SU-DHL-6 (cell line): ENCODE measurements around the gene DAZL.

Source experiments
- H2AFZ ChIP-seq: fragments of 200-600 bp; sonication (generic); 2 replicates; pipeline ENCODE4 v1.6.1; 2014; ENCODE audit warnings: low read depth, mild to moderate bottlenecking, moderate library complexity, mixed read lengths, antibody characterized with exemption, low read length; ENCODE audit not compliant: severe bottlenecking
- H3F3A ChIP-seq: fragments of 200-600 bp; shearing (Covaris generic); 2 replicates; pipeline ENCODE4 v1.6.0; 2016; ENCODE audit warnings: antibody characterized with exemption, mild to moderate bottlenecking; ENCODE audit not compliant: insufficient read depth
- H3K27ac ChIP-seq: fragments of 200-600 bp; sonication (generic); 2 replicates; pipeline ENCODE4 v1.5.1; 2016; ENCODE audit warnings: low read depth, mild to moderate bottlenecking, low read length, moderate library complexity, mixed read lengths
- H3K27me3 ChIP-seq: fragments of 200-600 bp; sonication (generic), shearing (Covaris generic); 2 replicates; pipeline ENCODE4 v1.6.0; 2014; ENCODE audit warnings: mild to moderate bottlenecking, low read length
- H3K36me3 ChIP-seq: fragments of 200-600 bp; sonication (generic); 2 replicates; pipeline ENCODE4 v1.6.1; 2014; ENCODE audit warnings: mild to moderate bottlenecking, low read length, mixed read lengths
- H3K4me2 ChIP-seq: fragments of 300-600, 200-600 bp; shearing (Covaris generic), sonication (generic); 2 replicates; pipeline ENCODE4 v1.6.0; 2014; ENCODE audit warnings: low read length, low read depth, mild to moderate bottlenecking; ENCODE audit not compliant: poor library complexity, severe bottlenecking
- H3K4me3 ChIP-seq: fragments of 200-600 bp; sonication (generic); 2 replicates; pipeline ENCODE4 v1.5.1; 2014; ENCODE audit warnings: antibody characterized with exemption, low read length, mild to moderate bottlenecking, mixed read lengths; ENCODE audit not compliant: insufficient read depth, poor library complexity, severe bottlenecking
- H3K79me2 ChIP-seq: fragments of 200-600 bp; sonication (generic); 2 replicates; pipeline ENCODE4 v1.6.1; 2014; ENCODE audit warnings: mild to moderate bottlenecking, low read length, moderate library complexity; ENCODE audit not compliant: insufficient read depth
- H3K9ac ChIP-seq: fragments of 200-600 bp; sonication (generic); 2 replicates; pipeline ENCODE4 v1.7.0; 2014; ENCODE audit warnings: mild to moderate bottlenecking, low read length
- H3K9me2 ChIP-seq: fragments of 200-600 bp; sonication (generic); replicated peaks from 2 replicates; pipeline ENCODE4 v1.6.1; 2014; ENCODE audit warnings: low read length; ENCODE audit not compliant: insufficient read depth
- H3K9me3 ChIP-seq: fragments of 200-600 bp; sonication (generic); 2 replicates; pipeline ENCODE4 v1.6.1; 2014; ENCODE audit warnings: low read length, mixed read lengths; ENCODE audit not compliant: insufficient read depth
- H4K20me1 ChIP-seq: fragments of 200-600 bp; sonication (generic); 2 replicates; pipeline ENCODE4 v1.6.1; 2014; ENCODE audit warnings: low read depth, mild to moderate bottlenecking, antibody characterized with exemption, low read length, moderate library complexity, mixed read lengths
- CTCF ChIP-seq: fragments of 200-600 bp; sonication (generic); IDR thresholded peaks from one replicate; pipeline ENCODE4 v1.5.1; 2017; ENCODE audit warnings: antibody characterized with exemption, mild to moderate bottlenecking, low read length, moderate library complexity; ENCODE audit not compliant: insufficient read depth, poor library complexity, severe bottlenecking
- EZH2phosphoT487 ChIP-seq: fragments of 200-600 bp; sonication (generic), shearing (Covaris generic); conservative IDR thresholded peaks from 2 replicates; pipeline ENCODE4 v1.6.1; 2018; ENCODE audit warnings: mild to moderate bottlenecking, antibody characterized with exemption, low read length, moderate library complexity, mixed read lengths

The DAZL gene

GRCh38 chr3:16536996-16537395 is 68.2 kb downstream of the DAZL start:
- H3K79me2 ChIP-seq, result no peaks in the 10 kb centered on the region
- H3K9me2 ChIP-seq, result no peaks in the 10 kb centered on the region
- H3F3A ChIP-seq, result no peaks in the 10 kb centered on the region
- no peaks in the 10 kb centered on the region for H3K9me3 ChIP-seq
- no peaks in the 10 kb centered on the region for H3K27me3 ChIP-seq
- TF ChIP-seq EZH2phosphoT487 (no peak), CTCF (no peak)
- H3K4me2 ChIP-seq, result no peak overlapping the region
- H3K36me3 ChIP-seq, result no peaks in the 10 kb centered on the region
- no peak overlapping the region for H3K4me3 ChIP-seq
- H2AFZ ChIP-seq, result no peak overlapping the region
- H3K9ac ChIP-seq, result no peak overlapping the region
- H4K20me1 ChIP-seq, result no peaks in the 10 kb centered on the region
- H3K27ac ChIP-seq, result no peak overlapping the region
